Stimulated activated CD8-positive, alpha-beta memory T cell treated with anti-CD3 and anti-CD28 coated beads, Interleukin-4, amount 100 ng/mL, for 1 hour (primary cell): Measurements from ENCODE around the gene MYMK.

Experiments used
- DNase-seq, 2 donors: peaks; one replicate each; pipeline ENCODE4 v3.0.0-alpha.2; 2020; ENCODE audit warnings: low read depth in 2 of 2, low spot score in 1 of 2

MYMK gene

GRCh38 chr9:133519693-133520092 is 5.1 kb downstream of the MYMK start:
- no peak for DNase-seq

DNA sequence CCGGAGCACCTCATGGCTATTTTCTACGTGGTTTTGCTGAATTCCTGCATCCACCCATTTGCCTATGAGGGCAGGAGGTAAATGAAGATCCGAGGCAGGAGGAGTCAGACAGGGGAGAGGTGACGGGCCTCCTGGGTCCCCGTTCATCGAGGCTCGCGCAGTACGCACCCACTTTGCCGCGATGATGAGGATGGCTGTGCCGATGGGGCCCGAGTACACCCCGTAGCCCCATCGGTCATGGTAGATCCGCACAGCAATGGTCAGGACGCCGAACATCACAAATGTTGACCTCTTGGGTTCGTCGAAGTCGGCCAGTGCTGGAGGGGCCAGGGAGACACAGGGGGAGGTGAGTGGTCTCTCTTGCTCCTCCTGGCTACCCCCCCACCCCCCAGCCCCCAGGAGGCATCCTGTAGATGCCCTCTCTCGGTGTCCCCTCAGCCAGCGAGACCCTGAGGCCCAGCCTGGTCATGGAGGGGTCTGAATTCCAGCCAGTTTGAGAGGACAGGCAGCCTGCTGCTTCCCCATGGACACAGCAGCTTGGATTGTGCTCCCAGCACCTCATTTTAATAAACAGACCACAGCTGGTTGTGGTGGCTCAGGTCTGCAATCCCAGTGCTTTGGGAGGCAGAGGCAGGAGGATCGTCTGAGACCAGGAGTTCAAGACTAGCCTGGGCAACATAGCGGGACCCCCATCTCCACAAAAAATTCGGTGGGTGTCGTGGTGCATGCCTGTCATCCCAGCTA is 5.9 kb downstream of the MYMK start:
- DNase-seq, result no peak

- no peak for DNase-seq
Observed at GRCh38 chr9:133518200-133518599, 6.6 kb downstream of the MYMK start.

GRCh38 chr9:133517711-133518110 is 7.0 kb downstream of the MYMK start:
- no peak for DNase-seq

DNA sequence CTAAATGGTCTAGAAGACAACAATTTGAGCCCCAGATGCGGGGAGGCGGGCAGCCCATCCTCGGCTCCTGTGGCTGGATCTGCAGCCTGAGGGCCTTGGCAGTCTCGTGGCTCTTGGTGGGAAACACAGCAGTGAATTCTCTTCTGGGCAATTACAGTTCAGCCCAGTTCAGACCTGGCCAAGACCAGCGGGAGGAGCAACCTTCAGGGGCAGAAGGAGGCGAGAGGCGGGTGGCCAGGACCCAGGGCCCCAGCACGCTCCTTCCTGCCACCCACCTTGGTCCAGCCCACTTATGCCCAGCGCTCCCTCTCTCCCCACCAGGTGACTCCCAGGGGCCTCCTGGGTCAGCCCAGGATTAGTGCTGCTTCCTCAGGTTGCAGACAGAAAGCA is 7.8 kb downstream of the MYMK start:
- no peak for DNase-seq

GRCh38 chr9:133516256-133516960 is 8.4 kb downstream of the MYMK start:
- DNase-seq, result no peak

- DNase-seq, result no peak
Observed at GRCh38 chr9:133515615-133516255, 9.0 kb downstream of the MYMK start.

DNA sequence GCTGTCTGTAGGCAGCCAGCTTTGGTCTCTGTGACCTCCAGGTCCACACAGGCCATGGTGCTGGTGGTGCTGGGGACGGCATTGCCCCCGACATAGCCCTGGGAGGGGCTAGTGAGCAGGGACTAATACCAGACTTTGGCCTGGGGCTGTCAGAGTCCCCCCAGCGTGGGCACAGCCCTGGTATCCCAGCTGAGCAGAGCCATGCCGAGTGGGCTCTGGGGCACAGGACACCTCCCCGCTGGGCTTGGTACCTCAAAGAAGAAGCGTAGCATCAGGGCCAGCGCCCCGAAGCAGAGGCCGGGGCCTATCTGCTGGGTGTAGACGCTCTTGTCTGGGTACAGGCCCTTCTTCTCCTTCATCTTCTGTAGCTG is 9.5 kb downstream of the MYMK start:
- DNase-seq, result no peak

- DNase-seq, result no peak
Observed at GRCh38 chr9:133514460-133515239, 10.1 kb downstream of the MYMK start.

DNA sequence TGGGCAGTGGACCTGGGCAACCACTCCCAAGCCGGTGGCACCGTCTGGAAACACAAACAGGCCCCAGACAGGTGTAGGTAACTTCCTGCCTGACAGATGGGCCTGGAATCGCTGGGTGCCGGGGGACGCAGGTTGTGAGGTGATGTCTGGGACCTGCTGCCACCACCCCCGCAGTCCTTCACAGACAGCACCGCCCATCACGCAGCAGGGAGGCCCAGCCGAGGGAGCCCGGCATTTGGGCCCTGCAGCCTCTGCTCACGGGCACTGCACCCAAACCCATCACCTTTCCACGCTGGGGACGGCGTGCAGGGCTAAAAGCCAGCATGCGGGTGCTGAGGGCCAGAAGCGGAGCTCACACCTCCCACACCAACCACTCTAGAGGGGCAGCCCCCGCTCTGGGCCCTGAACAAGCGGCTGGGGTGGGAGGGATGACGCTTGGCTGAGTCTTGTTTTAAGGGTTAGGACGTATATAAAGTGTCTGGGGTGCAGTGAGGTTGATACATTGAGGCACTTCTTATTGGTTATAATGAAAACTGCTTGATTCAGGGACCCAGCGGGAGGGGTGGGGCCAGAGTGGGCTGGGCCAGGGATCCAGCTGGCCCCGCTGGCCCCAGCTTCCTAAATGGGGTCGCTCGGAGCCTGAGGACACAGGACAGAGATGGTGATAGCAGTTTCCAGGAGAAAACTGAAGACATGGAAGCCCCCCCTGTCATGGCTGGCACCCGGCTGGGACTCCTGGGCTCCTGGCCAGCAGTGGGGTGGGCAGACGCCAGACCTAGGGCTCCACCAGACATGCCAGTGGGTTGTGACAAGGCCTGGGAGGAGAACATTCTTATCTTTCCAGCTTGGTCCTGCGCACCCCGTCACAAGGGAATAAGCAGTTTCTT is 11.3 kb downstream of the MYMK start:
- DNase-seq, result no peak

DNA sequence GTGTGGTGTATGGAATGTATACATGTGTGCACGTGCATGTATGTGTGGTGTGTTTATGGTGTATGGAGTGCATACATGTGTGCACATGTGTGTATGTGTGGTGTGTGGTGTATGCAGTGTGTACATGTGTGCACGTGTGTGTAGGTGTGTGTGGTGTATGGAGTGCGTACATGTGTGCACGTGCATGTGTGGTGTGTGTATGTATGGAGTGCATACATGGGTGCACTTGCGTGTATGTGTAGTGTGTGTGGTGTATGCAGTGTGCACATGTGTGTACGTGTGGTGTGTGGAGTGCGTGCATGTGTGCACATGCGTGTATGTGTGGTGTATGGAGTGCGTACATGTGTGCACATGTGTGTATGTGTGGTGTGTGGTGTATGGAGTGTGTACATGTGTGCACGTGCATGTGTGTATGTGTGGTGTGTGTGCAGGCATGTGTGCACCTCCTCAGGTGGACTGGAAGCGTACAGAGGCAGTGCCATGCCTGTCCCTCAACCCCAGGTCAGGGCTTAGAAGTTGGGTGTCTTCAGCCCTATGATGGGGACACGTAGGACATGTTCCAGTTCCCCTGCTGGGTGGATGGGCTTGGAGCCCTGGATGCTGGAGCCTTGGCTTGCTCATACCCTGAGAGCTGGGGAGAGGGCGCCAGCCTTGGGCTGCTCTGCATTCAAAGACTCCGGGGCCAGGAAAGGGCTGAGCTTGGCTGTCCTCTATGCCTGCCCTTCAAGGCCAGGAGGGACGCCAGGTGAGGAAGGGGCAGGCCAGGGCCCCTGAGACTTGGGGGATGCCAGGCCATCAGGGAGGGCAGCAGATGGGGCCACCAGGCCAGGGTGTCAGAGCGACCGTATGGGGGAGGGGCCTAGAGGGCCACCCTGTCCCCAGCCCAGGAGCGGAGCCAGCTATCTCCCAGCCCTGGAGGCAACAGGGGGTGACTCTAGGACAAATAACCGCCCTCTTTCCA is 12.2 kb downstream of the MYMK start:
- no peak for DNase-seq

DNA sequence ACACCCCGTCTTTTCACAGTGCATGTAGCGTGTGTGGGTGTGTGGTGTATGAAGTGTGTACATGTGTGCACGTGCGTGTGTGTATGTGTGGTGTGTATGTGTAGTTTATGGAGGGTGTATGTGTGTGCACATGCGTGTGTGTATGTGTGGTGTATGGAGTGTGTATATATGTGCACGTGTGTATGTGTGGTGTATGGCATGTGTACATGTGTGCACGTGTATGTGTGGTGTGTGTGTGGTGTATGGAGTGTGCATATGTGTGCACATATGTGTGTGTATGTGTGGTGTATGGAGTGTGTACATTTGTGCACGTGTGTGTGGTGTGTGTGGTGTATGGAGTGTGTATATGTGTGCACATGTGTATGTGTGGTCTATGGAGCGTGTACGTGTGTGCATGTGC is 13.2 kb downstream of the MYMK start:
- no peak for DNase-seq

- no peak for DNase-seq
Observed at GRCh38 chr9:133510926-133511505, 13.7 kb downstream of the MYMK start.

GRCh38 chr9:133509179-133510083 is 15.3 kb downstream of the MYMK start:
- no peak for DNase-seq

GRCh38 chr9:133508046-133508445 is 16.7 kb downstream of the MYMK start:
- no peak for DNase-seq

GRCh38 chr9:133507246-133507965 is 17.4 kb downstream of the MYMK start:
- no peak for DNase-seq

- no peak for DNase-seq
Observed at GRCh38 chr9:133506653-133507038, 18.1 kb downstream of the MYMK start.
